HFF-Myc (cell line): ENCODE results near the gene IGF2BP3.

Experiments
- DNase-seq: peaks from one replicate; pipeline ENCODE4 v3.0.0-alpha.2; 2011; ENCODE audit warnings: low read depth; ENCODE audit errors: extremely low read depth
- H3K4me3 ChIP-seq: replicated peaks from 2 replicates; pipeline ENCODE4 v1.5.1; 2011; ENCODE audit warnings: low read depth, mild to moderate bottlenecking, control low read depth, low read length
- TF ChIP-seq, protein P1 (sequence below): IDR thresholded peaks from 2 replicates; pipeline ENCODE4 v1.5.1; 2012; ENCODE audit warnings: mild to moderate bottlenecking, low read depth, low read length, control low read depth; ENCODE audit errors: missing control alignments

Gene IGF2BP3

GRCh38 chr7:23285657-23286646, 184.3 kb downstream of the IGF2BP3 start:
- TF ChIP-seq, protein P1, sequence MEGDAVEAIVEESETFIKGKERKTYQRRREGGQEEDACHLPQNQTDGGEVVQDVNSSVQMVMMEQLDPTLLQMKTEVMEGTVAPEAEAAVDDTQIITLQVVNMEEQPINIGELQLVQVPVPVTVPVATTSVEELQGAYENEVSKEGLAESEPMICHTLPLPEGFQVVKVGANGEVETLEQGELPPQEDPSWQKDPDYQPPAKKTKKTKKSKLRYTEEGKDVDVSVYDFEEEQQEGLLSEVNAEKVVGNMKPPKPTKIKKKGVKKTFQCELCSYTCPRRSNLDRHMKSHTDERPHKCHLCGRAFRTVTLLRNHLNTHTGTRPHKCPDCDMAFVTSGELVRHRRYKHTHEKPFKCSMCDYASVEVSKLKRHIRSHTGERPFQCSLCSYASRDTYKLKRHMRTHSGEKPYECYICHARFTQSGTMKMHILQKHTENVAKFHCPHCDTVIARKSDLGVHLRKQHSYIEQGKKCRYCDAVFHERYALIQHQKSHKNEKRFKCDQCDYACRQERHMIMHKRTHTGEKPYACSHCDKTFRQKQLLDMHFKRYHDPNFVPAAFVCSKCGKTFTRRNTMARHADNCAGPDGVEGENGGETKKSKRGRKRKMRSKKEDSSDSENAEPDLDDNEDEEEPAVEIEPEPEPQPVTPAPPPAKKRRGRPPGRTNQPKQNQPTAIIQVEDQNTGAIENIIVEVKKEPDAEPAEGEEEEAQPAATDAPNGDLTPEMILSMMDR: no peak
- DNase-seq: no peak

GRCh38 chr7:23284871-23285270, 185.4 kb downstream of the IGF2BP3 start:
- no peak for DNase-seq
- TF ChIP-seq, protein P1: no peak
- H3K4me3 ChIP-seq: no peak overlapping the region

More at GRCh38 chr7:23285657-23286646, 184.3 kb downstream of the IGF2BP3 start:
- no peak overlapping the region for H3K4me3 ChIP-seq

DNA sequence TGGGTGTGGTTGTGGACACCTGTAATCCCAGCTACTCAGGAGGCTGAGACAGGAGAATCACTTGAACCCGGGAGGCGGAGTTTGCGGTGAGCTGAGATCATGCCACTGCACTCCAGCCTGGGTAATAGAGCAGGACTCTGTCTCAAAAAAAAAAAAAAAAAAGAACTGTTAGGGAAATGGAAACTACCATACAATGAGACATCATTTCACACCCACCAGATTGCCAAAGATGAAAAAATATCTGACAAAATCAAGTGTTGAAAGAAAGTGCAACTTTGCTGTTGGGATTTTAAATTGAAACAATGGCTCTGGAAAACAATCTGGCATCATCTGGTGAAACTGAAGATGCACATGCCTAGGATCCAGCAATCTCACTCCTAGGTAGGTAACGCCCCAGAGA, 187.2 kb downstream of the IGF2BP3 start:
- DNase-seq: no peak
- H3K4me3 ChIP-seq: no peak overlapping the region
- TF ChIP-seq, protein P1: no peak

DNA sequence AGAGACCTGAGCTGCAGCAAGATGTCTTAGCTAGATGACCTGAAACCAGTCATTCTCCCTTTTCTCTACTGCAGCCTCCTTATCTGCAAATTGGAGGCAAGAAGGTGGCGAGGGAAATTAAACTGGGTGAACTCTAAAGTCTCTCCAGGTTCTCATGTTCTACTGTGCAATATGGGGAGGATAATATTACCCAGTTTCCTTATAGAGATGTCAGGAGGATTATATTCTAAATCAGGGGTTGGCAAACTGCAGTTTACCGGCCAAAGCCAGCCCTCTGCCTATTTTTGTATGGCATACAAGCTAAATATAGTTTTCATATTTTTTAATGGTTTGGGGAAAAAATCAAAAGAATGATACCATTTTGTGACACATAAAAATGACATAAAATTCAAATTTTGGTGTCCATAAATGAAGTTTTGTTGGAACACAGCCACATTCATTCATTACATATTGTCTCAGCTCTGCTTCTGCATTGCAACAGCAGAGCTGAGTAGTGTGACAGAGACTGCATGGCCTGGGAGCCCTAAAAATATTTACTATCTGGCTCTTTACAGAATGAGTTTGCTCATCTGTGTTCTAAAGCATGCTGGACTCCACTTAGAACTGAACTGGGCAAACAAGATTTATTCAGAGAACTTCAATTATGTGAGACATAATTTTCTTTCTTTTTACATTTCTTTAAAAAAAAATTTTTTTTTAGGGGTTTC, 190.3 kb downstream of the IGF2BP3 start:
- no peak for DNase-seq
- no peak overlapping the region for H3K4me3 ChIP-seq
- TF ChIP-seq, protein P1: no peak

DNA sequence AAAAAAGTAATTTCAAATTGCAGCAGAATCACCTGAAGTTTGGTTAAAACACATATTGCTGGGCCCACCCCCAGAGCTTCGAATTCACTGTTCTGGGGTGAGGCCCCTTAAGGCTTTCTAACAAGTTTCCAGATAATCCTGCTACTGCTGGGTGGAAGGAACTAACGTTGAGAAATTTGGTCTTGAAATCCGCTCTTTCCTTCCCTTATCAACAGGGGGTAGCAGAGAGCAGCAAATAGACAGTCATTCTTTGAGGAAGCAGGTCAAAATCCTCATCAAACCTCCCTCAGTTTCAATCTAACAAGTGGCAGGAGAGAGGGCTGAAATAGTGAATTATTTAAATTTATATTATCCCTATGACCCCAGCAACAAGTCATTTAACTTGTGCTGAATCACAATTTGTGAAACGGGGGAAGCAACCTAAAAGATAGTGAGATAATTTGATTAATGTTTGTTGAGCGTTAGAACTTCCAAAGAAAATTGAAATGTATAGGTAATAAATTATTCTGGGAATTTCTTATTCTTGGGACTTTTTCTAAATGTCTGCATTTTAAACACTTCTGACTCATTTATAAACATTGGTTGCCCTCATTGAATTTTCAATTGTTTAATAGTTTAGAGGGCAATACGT, 192.8 kb downstream of the IGF2BP3 start:
- no peak overlapping the region for H3K4me3 ChIP-seq
- DNase-seq: peak; percentile 50
- TF ChIP-seq, protein P1: peak; percentile 88

DNA sequence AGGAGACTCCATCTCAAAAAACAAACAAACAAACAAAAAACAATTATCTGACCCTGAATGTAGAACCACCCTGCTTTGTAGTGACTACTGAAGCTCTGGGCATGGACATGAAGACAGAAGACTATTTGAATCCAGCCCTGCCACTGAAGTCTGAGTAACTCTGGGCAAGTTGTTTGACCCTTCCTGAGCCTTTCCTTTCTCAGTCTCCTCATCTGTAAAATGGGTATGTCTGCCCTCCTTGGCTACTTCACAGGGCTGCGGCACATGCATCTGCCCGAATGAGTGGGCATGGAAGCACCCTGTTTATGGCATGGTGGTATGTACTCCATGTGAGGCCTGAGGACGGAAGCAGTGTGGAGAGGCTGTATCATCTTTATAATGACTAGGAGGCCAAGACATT, 193.3 kb downstream of the IGF2BP3 start:
- TF ChIP-seq, protein P1: no peak
- DNase-seq: no peak
- no peak overlapping the region for H3K4me3 ChIP-seq
